ENCODE measurements around the gene FAM186B. TPM values are rescaled to one million over a fixed set of nuclear protein-coding genes. Genes with fewer than 3 reads are reported as not detected.
"Not testable (repeated sequence)": the region's sequence is repeated elsewhere in the genome, so short reads cannot be mapped to it uniquely, and the experiment has no call there.

The FAM186B gene
- total RNA-seq, 4 donors from 2014 or later, result 0.21 to 0.77 (median 0.30) TPM; not detected in 1

DNA sequence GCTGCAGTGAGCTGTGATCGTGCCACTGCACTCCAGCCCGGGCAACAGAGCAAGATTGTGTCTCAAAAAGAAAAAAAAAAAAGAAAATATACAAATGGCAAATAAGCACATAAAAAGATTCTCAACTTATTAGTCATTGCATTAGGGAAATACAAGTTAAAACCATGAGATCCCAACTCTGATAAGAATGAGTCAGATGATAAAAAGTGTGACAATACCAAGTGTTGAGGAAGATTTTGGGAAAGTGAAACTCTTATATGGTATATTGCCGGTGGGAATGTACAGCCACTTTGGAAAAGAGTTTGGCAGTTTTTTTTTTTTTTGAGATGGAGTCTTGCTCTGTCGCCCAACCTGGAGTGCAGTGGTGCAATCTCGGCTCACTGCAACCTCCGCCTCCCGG is 10.3 kb upstream of the FAM186B start:
- DNase-seq, result no peak
- Histone ChIP-seq H3K9me3 (no peaks in the 10 kb centered on the region), H3K27me3 (no peaks in the 10 kb centered on the region), H3K4me3 (no peak overlapping the region), H3K4me1 (no peaks in the 10 kb centered on the region), H3K27ac (no peak overlapping the region), H3K36me3 (no peaks in the 10 kb centered on the region)
- intact Hi-C loops (cut with DNase I; ENCODE audit: low total_unique reads), result no loop called here
- TF ChIP-seq POLR2A (IDR thresholded peaks at IDR 0.05), result no peak
- TF ChIP-seq, protein P1, sequence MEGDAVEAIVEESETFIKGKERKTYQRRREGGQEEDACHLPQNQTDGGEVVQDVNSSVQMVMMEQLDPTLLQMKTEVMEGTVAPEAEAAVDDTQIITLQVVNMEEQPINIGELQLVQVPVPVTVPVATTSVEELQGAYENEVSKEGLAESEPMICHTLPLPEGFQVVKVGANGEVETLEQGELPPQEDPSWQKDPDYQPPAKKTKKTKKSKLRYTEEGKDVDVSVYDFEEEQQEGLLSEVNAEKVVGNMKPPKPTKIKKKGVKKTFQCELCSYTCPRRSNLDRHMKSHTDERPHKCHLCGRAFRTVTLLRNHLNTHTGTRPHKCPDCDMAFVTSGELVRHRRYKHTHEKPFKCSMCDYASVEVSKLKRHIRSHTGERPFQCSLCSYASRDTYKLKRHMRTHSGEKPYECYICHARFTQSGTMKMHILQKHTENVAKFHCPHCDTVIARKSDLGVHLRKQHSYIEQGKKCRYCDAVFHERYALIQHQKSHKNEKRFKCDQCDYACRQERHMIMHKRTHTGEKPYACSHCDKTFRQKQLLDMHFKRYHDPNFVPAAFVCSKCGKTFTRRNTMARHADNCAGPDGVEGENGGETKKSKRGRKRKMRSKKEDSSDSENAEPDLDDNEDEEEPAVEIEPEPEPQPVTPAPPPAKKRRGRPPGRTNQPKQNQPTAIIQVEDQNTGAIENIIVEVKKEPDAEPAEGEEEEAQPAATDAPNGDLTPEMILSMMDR (IDR thresholded peaks at IDR 0.05), result no peak

DNA sequence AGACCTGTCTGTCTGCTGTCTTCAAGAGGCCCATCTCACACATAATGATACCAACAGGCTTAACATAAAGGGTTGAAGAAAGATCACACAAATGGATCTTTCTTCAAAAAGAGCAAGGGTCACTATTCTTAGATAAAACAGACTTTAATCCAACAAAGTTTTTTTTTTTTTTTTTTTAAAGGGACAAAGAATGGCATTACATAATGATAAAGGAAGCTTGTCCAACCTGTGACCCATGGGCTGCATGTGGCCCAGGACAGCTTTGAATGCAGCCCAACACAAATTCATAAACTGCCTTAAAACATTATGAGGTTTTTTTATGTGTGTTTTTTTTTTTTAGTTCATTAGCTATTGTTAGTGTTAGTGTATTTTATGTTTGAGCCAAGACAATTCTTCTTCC is 6.8 kb upstream of the FAM186B start:
- intact Hi-C loops (cut with DNase I; ENCODE audit: low total_unique reads), result no loop called here
- H3K27ac ChIP-seq, result no peak overlapping the region
- no peaks in the 10 kb centered on the region for H3K27me3 ChIP-seq
- DNase-seq, result no peak
- H3K4me3 ChIP-seq, result no peak overlapping the region
- TF ChIP-seq, protein P1 (IDR thresholded peaks at IDR 0.05), result no peak
- TF ChIP-seq POLR2A (IDR thresholded peaks at IDR 0.05), result no peak
- H3K36me3 ChIP-seq, result no peaks in the 10 kb centered on the region
- no peaks in the 10 kb centered on the region for H3K4me1 ChIP-seq
- no peaks in the 10 kb centered on the region for H3K9me3 ChIP-seq

DNA sequence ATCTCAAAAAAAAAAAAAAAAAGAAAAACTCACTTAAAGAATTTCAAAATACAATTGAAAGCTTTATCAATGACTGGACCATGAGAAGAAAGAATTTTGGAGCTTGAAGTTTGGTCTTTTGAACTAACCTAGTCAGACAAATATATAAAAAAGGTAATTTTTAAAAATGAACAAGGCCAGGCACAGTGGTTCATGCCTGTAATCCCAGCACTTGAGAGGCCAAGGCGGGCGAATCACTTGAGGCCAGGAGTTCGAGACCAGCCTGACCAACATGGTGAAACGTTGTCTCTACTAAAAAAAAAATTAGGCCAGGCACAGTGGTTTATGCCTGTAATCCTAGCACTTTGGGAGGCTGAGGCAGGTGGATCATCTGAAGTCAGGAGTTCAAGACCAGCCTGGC is 5.3 kb upstream of the FAM186B start:
- H3K27ac ChIP-seq; H3K36me3 ChIP-seq; H3K9me3 ChIP-seq; intact Hi-C loops (cut with DNase I; ENCODE audit: low total_unique reads); H3K4me1 ChIP-seq; H3K4me3 ChIP-seq; DNase-seq; H3K27me3 ChIP-seq: not testable (repeated sequence)

DNA sequence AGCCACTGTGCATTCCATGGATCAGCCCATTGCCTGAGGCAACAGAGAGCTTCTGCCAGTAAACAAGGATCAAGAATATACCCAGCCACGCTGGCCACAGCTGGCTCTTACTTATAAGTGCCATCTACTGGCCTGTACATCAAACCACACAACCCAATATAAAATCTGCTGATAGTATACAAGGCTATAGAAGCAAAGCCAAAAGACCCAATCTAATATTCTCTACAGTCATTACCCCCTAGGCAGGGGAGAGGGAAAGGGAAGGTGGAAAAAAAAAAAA is 4.4 kb upstream of the FAM186B start:
- H3K27me3 ChIP-seq, result no peaks in the 10 kb centered on the region
- no peaks in the 10 kb centered on the region for H3K36me3 ChIP-seq
- no peaks in the 10 kb centered on the region for H3K4me1 ChIP-seq
- H3K4me3 ChIP-seq, result no peak overlapping the region
- no peaks in the 10 kb centered on the region for H3K9me3 ChIP-seq
- no peak for TF ChIP-seq POLR2A (IDR thresholded peaks at IDR 0.05)
- TF ChIP-seq, protein P1 (IDR thresholded peaks at IDR 0.05), result no peak
- DNase-seq, result no peak
- no peak overlapping the region for H3K27ac ChIP-seq
- intact Hi-C loops (cut with DNase I; ENCODE audit: low total_unique reads), result no loop called here

DNA sequence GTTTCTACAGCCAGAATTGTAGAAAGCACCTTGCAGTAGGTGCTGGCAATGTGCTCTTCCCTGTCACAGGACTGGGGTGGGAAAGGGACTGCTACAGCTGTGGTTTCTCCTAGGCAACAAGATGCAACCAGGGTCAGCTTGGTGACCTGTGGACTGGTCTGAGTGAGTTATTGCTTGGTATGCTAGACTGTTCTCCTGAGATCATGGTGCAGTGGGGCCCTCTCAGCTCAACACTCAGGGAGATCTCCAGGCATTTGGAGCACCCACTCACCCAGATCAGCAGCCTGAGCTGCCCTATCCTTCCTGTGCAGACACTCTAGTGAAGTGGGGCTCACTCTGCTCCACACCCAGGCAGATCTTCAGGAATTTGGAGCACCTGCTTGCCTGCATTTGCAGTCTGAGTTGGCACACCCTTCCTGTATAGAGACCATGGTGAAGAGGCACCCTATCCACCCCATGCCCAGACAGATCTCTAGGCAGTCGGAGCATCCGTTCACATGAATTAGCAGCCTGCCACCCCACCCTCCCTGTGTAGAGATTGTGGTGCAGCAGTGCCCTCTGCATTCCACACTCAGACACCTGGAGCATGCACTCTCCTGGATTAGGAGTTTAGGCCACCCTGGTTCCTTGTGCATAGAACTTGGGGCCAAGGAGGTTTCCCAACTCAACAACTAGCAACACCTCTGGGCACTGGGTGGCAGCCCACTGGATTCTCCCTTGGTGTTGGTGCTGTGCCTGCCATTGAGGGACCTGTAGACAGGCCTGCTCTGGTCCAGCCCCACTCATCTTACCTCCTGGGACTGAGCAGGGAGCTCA is 3.8 kb upstream of the FAM186B start:
- no peaks in the 10 kb centered on the region for H3K36me3 ChIP-seq
- intact Hi-C loops (cut with DNase I; ENCODE audit: low total_unique reads), result no loop called here
- TF ChIP-seq, protein P1 (IDR thresholded peaks at IDR 0.05), result no peak
- TF ChIP-seq POLR2A (IDR thresholded peaks at IDR 0.05), result no peak
- no peak overlapping the region for H3K4me3 ChIP-seq
- no peaks in the 10 kb centered on the region for H3K9me3 ChIP-seq
- H3K27me3 ChIP-seq, result no peaks in the 10 kb centered on the region
- H3K4me1 ChIP-seq, result no peaks in the 10 kb centered on the region
- DNase-seq, result no peak
- no peak overlapping the region for H3K27ac ChIP-seq

DNA sequence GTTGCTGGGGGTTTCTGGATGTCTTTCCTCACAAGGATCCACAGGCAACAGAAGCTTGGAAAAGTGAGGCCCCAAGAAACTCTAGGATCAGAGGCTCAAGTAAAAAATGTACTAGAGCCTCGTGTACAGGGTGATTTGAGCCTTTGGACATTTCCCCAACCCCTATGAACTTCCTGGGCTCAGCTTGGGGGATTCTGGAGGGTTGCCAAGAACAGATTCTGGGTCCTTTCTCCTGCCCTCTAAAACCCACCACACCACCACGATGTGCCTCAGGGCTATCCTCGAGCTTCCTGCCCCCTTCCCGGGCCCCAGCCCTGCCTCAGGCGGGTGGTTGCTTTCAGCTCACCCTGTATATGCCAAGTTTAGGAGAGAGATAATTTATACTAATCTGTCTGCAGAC is 583 bp downstream of the FAM186B start:
- intact Hi-C loops (cut with DNase I; ENCODE audit: low total_unique reads), result no loop called here
- no peaks in the 10 kb centered on the region for H3K27me3 ChIP-seq
- H3K27ac ChIP-seq, result no peak overlapping the region
- no peaks in the 10 kb centered on the region for H3K9me3 ChIP-seq
- no peaks in the 10 kb centered on the region for H3K36me3 ChIP-seq
- H3K4me3 ChIP-seq, result no peak overlapping the region
- H3K4me1 ChIP-seq, result no peaks in the 10 kb centered on the region
- DNase-seq, result no peak
- TF ChIP-seq POLR2A (IDR thresholded peaks at IDR 0.05), result no peak
- TF ChIP-seq, protein P1 (IDR thresholded peaks at IDR 0.05), result no peak
